Measurements from ENCODE around the gene TIE1. TPM values are rescaled to one million over a fixed set of nuclear protein-coding genes. Genes with fewer than 3 reads are reported as not detected.

The TIE1 gene
- total and polyA plus RNA-seq, 2 of the 13 experiments (the other 11 are each of a cell fraction or from before 2014, with no cell fraction given): 0.58 to 0.84 TPM

GRCh38 chr1:43284065-43284464, 16.7 kb upstream of the TIE1 start:
- no peak for TF ChIP-seq CERS6 (CRISPR knock-in tag; IDR thresholded peaks at IDR 0.05)
- no peak for TF ChIP-seq CBX2 (IDR thresholded peaks at IDR 0.05; ENCODE audit: low read depth, low read length)
- TF ChIP-seq CBX2 (CRISPR knock-in tag; IDR thresholded peaks at IDR 0.05; ENCODE audit: low read depth): no peak
- no peak for TF ChIP-seq ZNF33B (CRISPR knock-in tag; IDR thresholded peaks at IDR 0.05)
- TF ChIP-seq REXO4 (CRISPR knock-in tag; IDR thresholded peaks at IDR 0.05; ENCODE audit: borderline replicate concordance): no peak
- TF ChIP-seq ZNF687 (CRISPR knock-in tag; IDR thresholded peaks at IDR 0.05): no peak
- no peak for TF ChIP-seq ZFP82 (CRISPR knock-in tag; IDR thresholded peaks at IDR 0.05; ENCODE audit: borderline replicate concordance)
- no peak for TF ChIP-seq ZNF30 (CRISPR knock-in tag; IDR thresholded peaks at IDR 0.05)
- TF ChIP-seq POLR2G (IDR thresholded peaks at IDR 0.05; ENCODE audit: low read depth, low read length): no peak
- TF ChIP-seq KMT2B (CRISPR knock-in tag; IDR thresholded peaks at IDR 0.05): no peak
- no peaks in the 10 kb centered on the region for H4K20me1 ChIP-seq (ENCODE audit: insufficient read depth, low read length)
- no peak overlapping the region for H2AFZ ChIP-seq (ENCODE audit: low read length)
- POLR2A ChIA-PET: interaction anchor here (1.6 to 2.3 kb wide), 3 partner anchors 17 to 64 kb away, joined by 5 to 8 read pairs (median 6); no protein-coding TSS in a partner anchor
- CTCF ChIA-PET (ENCODE audit: low intra/inter-chr PET ratio, low total read pairs): no interaction called here
- FAIRE-seq: no peak
- 0 out of 5 replicates have a peak, but pooled peaks cover 0 to 7% of the 10 kb centered on the region in 2 experiments for H3K27me3 ChIP-seq (ENCODE audit: control insufficient read depth in 1 of 2, insufficient read depth in 2 of 2, low read length in 2 of 2)
- intact Hi-C loops (cut with micrococcal nuclease; ENCODE audit: unreplicated experiment) (no loop called here), in situ Hi-C loops (cut with HindIII; ENCODE audit: extremely low pct_ligation_motif_present, low pct_unique_long_range_greater_than_20kb) (no loop called here)
- H3K9me3 ChIP-seq (ENCODE audit: low read length): no peaks in the 10 kb centered on the region
- peak overlapping the region; percentile 77; the same call in 1 of the 2 replicates for H3K4me2 ChIP-seq (ENCODE audit: low read depth, low read length)
- no peaks in the 10 kb centered on the region for H3K36me3 ChIP-seq (replicated peaks in 1 of 2; ENCODE audit: control insufficient read depth in 1 of 2, insufficient read depth in 2 of 2, low read length in 2 of 2)
- no peaks in the 10 kb centered on the region for H3K79me2 ChIP-seq (ENCODE audit: insufficient read depth, low read length)
- H3K4me3 ChIP-seq (replicated peaks in 1 of 3; ENCODE audit: insufficient read depth in 1 of 3, low read depth in 2 of 3, low read length in 3 of 3): no peak overlapping the region
- no peak for DNase-seq (ENCODE audit: low spot score)
- H3K27ac ChIP-seq (ENCODE audit: extremely low read length, insufficient read depth, low read length): no peak overlapping the region
- no peak for ATAC-seq
- 89% methylated on average over 3 of the region's 3 CpGs for WGBS (ENCODE audit: low lambda C conversion rate)
- H3K4me1 ChIP-seq (ENCODE audit: insufficient read depth, low read length): peaks cover 87% of the 10 kb centered on the region
- BruUV-seq (replicated peaks): no TSS peak
- H3K9ac ChIP-seq (ENCODE audit: insufficient read depth, low read depth, low read length): no peak overlapping the region

Measured in HepG2 (cell line).